Measurements from ENCODE around the gene GSTP1.

Gene GSTP1

DNA sequence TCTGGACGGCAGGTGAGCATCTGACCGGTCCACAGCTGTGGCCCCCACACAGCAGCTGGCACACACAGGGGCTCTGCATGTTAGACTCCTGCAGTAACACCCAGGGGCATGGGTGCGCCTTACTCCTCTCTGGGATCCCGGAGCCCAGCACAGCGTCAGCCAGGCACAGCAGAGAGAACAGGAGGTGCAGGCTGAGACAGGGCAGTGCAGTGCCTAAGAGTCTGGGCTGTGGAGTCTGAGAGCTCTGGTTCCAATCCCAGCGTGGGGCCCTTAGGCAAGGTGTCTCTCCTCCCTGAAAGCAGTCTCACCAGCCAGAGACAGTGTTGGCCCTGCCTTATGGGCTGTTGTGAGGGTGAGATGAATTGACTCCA is 43.8 kb downstream of the GSTP1 start:
- no peak overlapping the region for H2AFZ ChIP-seq (ENCODE audit: low read depth, low read length, severe bottlenecking)
- H3K27ac ChIP-seq (ENCODE audit: low read depth, low read length): no peak overlapping the region
- no peaks in the 10 kb centered on the region for H4K20me1 ChIP-seq (ENCODE audit: low read depth, low read length)
- no peak overlapping the region for H3K4me2 ChIP-seq (ENCODE audit: low read depth, low read length, poor library complexity, severe bottlenecking)
- H3F3A ChIP-seq (ENCODE audit: insufficient read depth): peaks cover 4% of the 10 kb centered on the region; the same call in 1 of the 2 replicates
- H3K4me3 ChIP-seq (ENCODE audit: insufficient read depth, low read length, poor library complexity, severe bottlenecking): no peak overlapping the region
- no peaks in the 10 kb centered on the region for H3K27me3 ChIP-seq (ENCODE audit: low read length)
- H3K9me2 ChIP-seq (replicated peaks; ENCODE audit: insufficient read depth, low read length): no peaks in the 10 kb centered on the region
- H3K9me3 ChIP-seq (ENCODE audit: insufficient read depth, low read length): no peaks in the 10 kb centered on the region
- no peaks in the 10 kb centered on the region for H3K36me3 ChIP-seq (ENCODE audit: low read length)
- H3K79me2 ChIP-seq (ENCODE audit: insufficient read depth, low read length): no peaks in the 10 kb centered on the region
- H3K9ac ChIP-seq (ENCODE audit: low read length): no peak overlapping the region
- TF ChIP-seq, protein P1, sequence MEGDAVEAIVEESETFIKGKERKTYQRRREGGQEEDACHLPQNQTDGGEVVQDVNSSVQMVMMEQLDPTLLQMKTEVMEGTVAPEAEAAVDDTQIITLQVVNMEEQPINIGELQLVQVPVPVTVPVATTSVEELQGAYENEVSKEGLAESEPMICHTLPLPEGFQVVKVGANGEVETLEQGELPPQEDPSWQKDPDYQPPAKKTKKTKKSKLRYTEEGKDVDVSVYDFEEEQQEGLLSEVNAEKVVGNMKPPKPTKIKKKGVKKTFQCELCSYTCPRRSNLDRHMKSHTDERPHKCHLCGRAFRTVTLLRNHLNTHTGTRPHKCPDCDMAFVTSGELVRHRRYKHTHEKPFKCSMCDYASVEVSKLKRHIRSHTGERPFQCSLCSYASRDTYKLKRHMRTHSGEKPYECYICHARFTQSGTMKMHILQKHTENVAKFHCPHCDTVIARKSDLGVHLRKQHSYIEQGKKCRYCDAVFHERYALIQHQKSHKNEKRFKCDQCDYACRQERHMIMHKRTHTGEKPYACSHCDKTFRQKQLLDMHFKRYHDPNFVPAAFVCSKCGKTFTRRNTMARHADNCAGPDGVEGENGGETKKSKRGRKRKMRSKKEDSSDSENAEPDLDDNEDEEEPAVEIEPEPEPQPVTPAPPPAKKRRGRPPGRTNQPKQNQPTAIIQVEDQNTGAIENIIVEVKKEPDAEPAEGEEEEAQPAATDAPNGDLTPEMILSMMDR (IDR thresholded peaks at IDR 0.05; ENCODE audit: insufficient read depth, low read length, poor library complexity, severe bottlenecking): no peak
- no peak for TF ChIP-seq EZH2phosphoT487 (conservative IDR thresholded peaks at IDR 0.05; ENCODE audit: low read length)

DNA sequence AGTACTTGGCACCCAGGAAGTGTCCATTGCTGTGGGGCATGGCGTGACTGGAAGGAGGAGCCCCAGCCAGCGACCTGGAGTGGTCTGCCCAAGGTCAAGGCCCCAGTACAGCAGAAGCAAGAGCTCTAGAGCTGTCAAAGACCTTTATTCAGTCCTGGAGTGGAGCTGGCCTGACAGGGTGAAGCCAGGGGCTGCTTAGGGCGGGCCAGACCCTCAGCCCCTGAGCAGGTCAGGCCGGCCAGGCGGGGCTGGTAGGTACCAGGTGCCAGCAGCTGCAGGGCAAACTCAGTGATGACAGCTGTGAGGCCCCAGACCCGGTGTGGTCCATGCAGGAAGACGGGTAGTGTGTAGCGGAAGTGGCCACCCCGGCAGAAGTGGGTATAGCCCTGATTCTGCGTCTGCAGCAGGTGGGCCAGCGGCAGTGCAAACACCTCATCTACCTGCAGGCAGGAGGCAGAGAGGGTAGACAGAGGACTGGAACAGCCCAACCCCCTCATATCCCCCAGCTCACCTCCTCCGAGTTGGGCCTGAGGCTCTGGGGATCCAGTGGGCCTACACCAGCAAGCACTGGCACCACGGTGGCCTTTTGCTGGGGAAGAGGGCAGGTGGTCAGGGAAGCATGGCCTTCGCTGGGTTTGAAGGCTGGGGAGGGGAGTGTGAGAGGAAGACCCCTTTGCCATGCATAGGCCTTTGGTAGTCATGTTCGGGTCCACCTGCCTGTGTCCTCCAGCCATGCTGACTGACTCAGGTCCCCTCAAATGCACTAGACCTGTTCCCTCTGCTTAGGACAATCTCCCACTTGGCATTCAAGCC is 44.4 kb downstream of the GSTP1 start:
- H3K9me3 ChIP-seq (ENCODE audit: insufficient read depth, low read length): no peaks in the 10 kb centered on the region
- H3F3A ChIP-seq (ENCODE audit: insufficient read depth): peaks cover 4% of the 10 kb centered on the region; the same call in 1 of the 2 replicates
- H2AFZ ChIP-seq (ENCODE audit: low read depth, low read length, severe bottlenecking): no peak overlapping the region
- no peak overlapping the region for H3K4me3 ChIP-seq (ENCODE audit: insufficient read depth, low read length, poor library complexity, severe bottlenecking)
- peak overlapping the region; percentile 84 for H3K9ac ChIP-seq (ENCODE audit: low read length)
- H3K4me2 ChIP-seq (ENCODE audit: low read depth, low read length, poor library complexity, severe bottlenecking): peak overlapping the region; percentile 71
- H3K9me2 ChIP-seq (replicated peaks; ENCODE audit: insufficient read depth, low read length): no peaks in the 10 kb centered on the region
- no peaks in the 10 kb centered on the region for H3K27me3 ChIP-seq (ENCODE audit: low read length)
- H3K36me3 ChIP-seq (ENCODE audit: low read length): no peaks in the 10 kb centered on the region
- no peaks in the 10 kb centered on the region for H4K20me1 ChIP-seq (ENCODE audit: low read depth, low read length)
- no peaks in the 10 kb centered on the region for H3K79me2 ChIP-seq (ENCODE audit: insufficient read depth, low read length)
- TF ChIP-seq EZH2phosphoT487 (conservative IDR thresholded peaks at IDR 0.05; ENCODE audit: low read length): no peak
- TF ChIP-seq, protein P1 (IDR thresholded peaks at IDR 0.05; ENCODE audit: insufficient read depth, low read length, poor library complexity, severe bottlenecking): no peak
- H3K27ac ChIP-seq (ENCODE audit: low read depth, low read length): no peak overlapping the region

DNA sequence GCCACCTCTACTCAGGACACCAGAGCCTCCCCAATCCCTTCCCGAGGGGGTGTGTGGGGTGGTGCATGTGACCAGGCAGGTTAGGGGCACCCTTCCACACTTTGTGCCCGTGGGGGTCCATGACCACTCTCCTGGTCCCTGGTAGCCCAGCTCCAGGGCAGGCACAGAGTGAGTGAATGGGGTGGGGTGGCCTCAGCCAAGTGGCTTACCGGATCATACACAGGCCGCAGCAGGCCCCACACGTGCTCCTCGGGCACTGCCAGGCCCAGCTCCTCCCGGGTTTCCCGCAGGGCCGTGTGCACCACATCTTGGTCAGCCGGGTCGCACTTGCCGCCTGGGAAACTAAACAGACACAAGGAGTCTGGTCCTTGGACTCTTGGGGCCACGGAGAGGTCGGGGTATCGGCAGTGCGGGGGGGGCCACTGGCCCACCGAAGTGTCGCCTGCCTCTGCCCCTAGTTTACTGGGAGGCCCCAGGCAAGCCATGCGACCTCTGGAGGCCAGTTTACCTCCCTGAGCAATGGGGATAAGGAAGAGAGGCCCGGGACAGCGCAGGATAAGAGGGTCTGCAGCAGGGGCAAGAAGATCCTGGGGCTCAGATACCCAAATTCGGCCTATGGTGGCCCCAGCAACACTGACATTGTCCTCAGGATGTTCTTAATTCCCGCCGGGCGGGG is 45.2 kb downstream of the GSTP1 start:
- H2AFZ ChIP-seq (ENCODE audit: low read depth, low read length, severe bottlenecking): peak overlapping the region; percentile 43
- peak overlapping the region; percentile 71 for H3K4me2 ChIP-seq (ENCODE audit: low read depth, low read length, poor library complexity, severe bottlenecking)
- H3K9ac ChIP-seq (ENCODE audit: low read length): peak overlapping the region; percentile 84
- H3K36me3 ChIP-seq (ENCODE audit: low read length): no peaks in the 10 kb centered on the region
- no peaks in the 10 kb centered on the region for H3K79me2 ChIP-seq (ENCODE audit: insufficient read depth, low read length)
- no peaks in the 10 kb centered on the region for H3K27me3 ChIP-seq (ENCODE audit: low read length)
- no peaks in the 10 kb centered on the region for H3K9me3 ChIP-seq (ENCODE audit: insufficient read depth, low read length)
- peak overlapping the region; percentile 61 for H3K4me3 ChIP-seq (ENCODE audit: insufficient read depth, low read length, poor library complexity, severe bottlenecking)
- no peaks in the 10 kb centered on the region for H4K20me1 ChIP-seq (ENCODE audit: low read depth, low read length)
- H3K27ac ChIP-seq (ENCODE audit: low read depth, low read length): peak overlapping the region; percentile 90
- no peaks in the 10 kb centered on the region for H3K9me2 ChIP-seq (replicated peaks; ENCODE audit: insufficient read depth, low read length)
- peaks cover 4% of the 10 kb centered on the region; the same call in 1 of the 2 replicates for H3F3A ChIP-seq (ENCODE audit: insufficient read depth)
- TF ChIP-seq EZH2phosphoT487 (conservative IDR thresholded peaks at IDR 0.05; ENCODE audit: low read length): no peak
- TF ChIP-seq, protein P1 (IDR thresholded peaks at IDR 0.05; ENCODE audit: insufficient read depth, low read length, poor library complexity, severe bottlenecking): peak; percentile 94

Data from SU-DHL-6 (cell line).